ENCODE data around the gene TNFRSF8. TPM values are rescaled to one million over a fixed set of nuclear protein-coding genes. Genes with fewer than 3 reads are reported as not detected.

Gene TNFRSF8
- total and polyA plus RNA-seq, 9 of the 15 experiments (the other 6 are each of a cell fraction or from before 2014, with no cell fraction given) = 3.5 to 38.4 (median 17.1) TPM

DNA sequence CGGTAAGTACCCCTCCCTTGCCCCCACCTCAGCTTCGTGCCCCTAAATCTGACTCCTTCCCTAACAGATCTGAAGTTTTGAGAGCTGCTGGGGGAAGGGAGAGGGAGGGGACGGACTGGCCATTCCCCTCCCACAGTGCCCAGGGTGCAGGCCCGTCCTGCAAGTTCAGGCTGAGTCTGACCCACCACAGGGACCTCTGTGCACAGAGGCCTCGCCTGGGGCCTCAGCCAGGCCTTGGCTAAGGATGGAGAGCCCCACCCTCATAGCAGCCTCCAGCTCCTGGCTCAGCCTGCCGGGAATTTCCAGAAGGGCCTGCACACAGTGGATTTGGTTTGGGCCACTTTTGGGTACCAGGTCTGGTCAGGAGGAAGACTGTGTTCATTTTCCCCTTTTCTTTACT lies 72.5 kb downstream of the TNFRSF8 start (continued):
- TF ChIP-seq ZNF561 (CRISPR knock-in tag; conservative IDR thresholded peaks at IDR 0.05) (no peak), ZNF551 (CRISPR knock-in tag; IDR thresholded peaks at IDR 0.05) (no peak), HNRNPUL1 (IDR thresholded peaks at IDR 0.05; ENCODE audit: low read length) (no peak), E2F3 (CRISPR knock-in tag; IDR thresholded peaks at IDR 0.05) (no peak)

GRCh38 chr1:12136916-12137610 lies 74.0 kb downstream of the TNFRSF8 start:
- H3K27ac ChIP-seq (ENCODE audit: extremely low read depth, low read depth, low read length) = no peak overlapping the region
- H3K36me3 ChIP-seq (ENCODE audit: control insufficient read depth, insufficient read depth, low read length) = peaks cover 14% of the 10 kb centered on the region; the same call in 1 of the 3 replicates
- FAIRE-seq = no peak
- ATAC-seq = no peak
- in situ Hi-C loops (cut with MboI) = no loop called here
- intact Hi-C loops (cut with micrococcal nuclease) = no loop called here
- WGBS (ENCODE audit: insufficient coverage, low coverage, missing lambda C conversion rate) = 51% methylated on average over 8 of the region's 8 CpGs
- no peak overlapping the region for H2AFZ ChIP-seq (ENCODE audit: low read depth, low read length)
- no peak overlapping the region for H3K4me3 ChIP-seq
- CTCF ChIA-PET (ENCODE audit: low intra/inter-chr PET ratio) = no interaction called here
- H3K9ac ChIP-seq (ENCODE audit: insufficient read depth in 1 of 2, low read depth in 2 of 2, low read length in 2 of 2) = no peak overlapping the region
- H4K20me1 ChIP-seq (replicated peaks; ENCODE audit: control insufficient read depth, insufficient read depth, low read length) = no peaks in the 10 kb centered on the region
- POLR2A ChIA-PET = interaction anchor here (1.0 to 1.9 kb wide), 3 partner anchors 10 to 13 kb away, joined by 3 to 6 read pairs (median 6); no protein-coding TSS in a partner anchor
- no peaks in the 10 kb centered on the region for H3K27me3 ChIP-seq (ENCODE audit: control insufficient read depth in 2 of 2, insufficient read depth in 2 of 2, low read length in 2 of 2)
- no peak for DNase-seq (ENCODE audit: extremely low read depth in 1 of 4, low spot score in 3 of 4)
- H3K4me1 ChIP-seq (replicated peaks in 1 of 2; ENCODE audit: control insufficient read depth in 2 of 2, insufficient read depth in 2 of 2, low read length in 2 of 2) = peaks cover 0 to 18% of the 10 kb centered on the region in 2 experiments; a peak in 2 of 5 replicates
- BruUV-seq (replicated peaks) = no TSS peak
- H3K9me3 ChIP-seq (replicated peaks; ENCODE audit: control insufficient read depth, insufficient read depth, low read depth, low read length) = no peaks in the 10 kb centered on the region
- TF ChIP-seq, protein P1, sequence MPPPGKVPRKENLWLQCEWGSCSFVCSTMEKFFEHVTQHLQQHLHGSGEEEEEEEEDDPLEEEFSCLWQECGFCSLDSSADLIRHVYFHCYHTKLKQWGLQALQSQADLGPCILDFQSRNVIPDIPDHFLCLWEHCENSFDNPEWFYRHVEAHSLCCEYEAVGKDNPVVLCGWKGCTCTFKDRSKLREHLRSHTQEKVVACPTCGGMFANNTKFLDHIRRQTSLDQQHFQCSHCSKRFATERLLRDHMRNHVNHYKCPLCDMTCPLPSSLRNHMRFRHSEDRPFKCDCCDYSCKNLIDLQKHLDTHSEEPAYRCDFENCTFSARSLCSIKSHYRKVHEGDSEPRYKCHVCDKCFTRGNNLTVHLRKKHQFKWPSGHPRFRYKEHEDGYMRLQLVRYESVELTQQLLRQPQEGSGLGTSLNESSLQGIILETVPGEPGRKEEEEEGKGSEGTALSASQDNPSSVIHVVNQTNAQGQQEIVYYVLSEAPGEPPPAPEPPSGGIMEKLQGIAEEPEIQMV (tag; conservative IDR thresholded peaks at IDR 0.05; ENCODE audit: low read depth) = no peak
- TF ChIP-seq CBFA2T3 (IDR thresholded peaks at IDR 0.05) = 0 out of 2 replicates have a peak, but pooled peaks have one; percentile 19
- no peak overlapping the region for H3K4me2 ChIP-seq (ENCODE audit: insufficient read depth, low read length)
- H3K9me1 ChIP-seq (ENCODE audit: control insufficient read depth, insufficient read depth, low read length) = no peaks in the 10 kb centered on the region
- H3K79me2 ChIP-seq (ENCODE audit: control insufficient read depth, insufficient read depth, low read length) = no peaks in the 10 kb centered on the region
